SK-N-SH (cell line): ENCODE results near the gene NAGK. TPM values are rescaled to one million over a fixed set of nuclear protein-coding genes. Genes with fewer than 3 reads are reported as not detected.

Experiments
- CTCF ChIA-PET: fragments of 300-600, 350-600 bp; formaldehyde crosslinking; extraction: SDS; loops from one replicate; lab custom pipeline; 2021; lab: Yijun Ruan, JAX
- POLR2A ChIA-PET: fragments of 350-600 bp; sonication (Branson Sonifier 250); formaldehyde crosslinking; extraction: SDS; loops from one replicate; lab custom pipeline; 2020; ENCODE audit warnings: antibody characterized with exemption, inconsistent platforms; lab: Yijun Ruan, JAX
- DNase-seq: peaks from one replicate; pipeline ENCODE4 v3.0.0; 2012
- H2AFZ ChIP-seq: fragments of 200-600 bp; sonication (generic); 2 replicates; pipeline ENCODE4 v1.8.1; 2016; ENCODE audit warnings: antibody characterized with exemption, mild to moderate bottlenecking, low read depth
- H3F3A ChIP-seq: fragments of 200-600 bp; sonication (generic); replicated peaks from 2 replicates; pipeline ENCODE3; 2016; ENCODE audit warnings: antibody characterized with exemption, mild to moderate bottlenecking; ENCODE audit not compliant: insufficient read depth
- H3K27ac ChIP-seq, 2 experiments: fragments of 200-500 bp in 1 of 2; fragments of 200-600 bp in 1 of 2; sonication (Bioruptor generic) in 1 of 2; sonication (generic), shearing (Covaris generic) in 1 of 2; 2 replicates each; pipeline versions ENCODE4 v1.5.1 to v1.6.1; 2014 to 2016; ENCODE audit warnings: low read depth in 2 of 2, inconsistent platforms in 1 of 2, low read length in 1 of 2, mild to moderate bottlenecking in 1 of 2, mixed read lengths in 1 of 2
- H3K27me3 ChIP-seq: fragments of 200-600 bp; sonication (generic), shearing (Covaris generic); 2 replicates; pipeline ENCODE4 v1.6.1; 2016; ENCODE audit warnings: mixed run types; ENCODE audit not compliant: insufficient read depth
- H3K36me3 ChIP-seq, 2 experiments: fragments of 200-500 bp in 1 of 2; fragments of 200-600 bp in 1 of 2; sonication (Bioruptor generic) in 1 of 2; sonication (generic) in 1 of 2; replicated peaks in 1 of 2; 2 replicates each; pipeline versions ENCODE3 to v1.5.1; 2014 to 2016; ENCODE audit warnings: low read length in 1 of 2, mild to moderate bottlenecking in 1 of 2; ENCODE audit not compliant: insufficient read depth in 2 of 2, control insufficient read depth in 1 of 2
- H3K4me1 ChIP-seq, 2 experiments: fragments of 200-500 bp in 1 of 2; fragments of 200-600 bp in 1 of 2; sonication (Bioruptor generic) in 1 of 2; sonication (generic), shearing (Covaris generic) in 1 of 2; 2 replicates each; pipeline versions ENCODE4 v1.5.1 to v1.6.1; 2014 to 2016; ENCODE audit warnings: low read depth in 1 of 2, low read length in 1 of 2, mixed run types in 1 of 2; ENCODE audit not compliant: insufficient read depth in 2 of 2, control insufficient read depth in 1 of 2
- H3K4me2 ChIP-seq: fragments of 200-600 bp; sonication (generic), shearing (Covaris generic); 2 replicates; pipeline ENCODE4 v1.6.1; 2017; ENCODE audit warnings: mixed run types
- H3K4me3 ChIP-seq, 2 experiments: fragments of 200-500 bp in 1 of 2; fragments of 200-600 bp in 1 of 2; sonication (Bioruptor generic) in 1 of 2; sonication (generic), shearing (Covaris generic) in 1 of 2; 2 replicates each; pipeline versions ENCODE4 v1.5.1 to v1.8.1; 2014 to 2016; ENCODE audit warnings: low read depth in 2 of 2, inconsistent platforms in 1 of 2, low read length in 1 of 2, mild to moderate bottlenecking in 1 of 2, mixed read lengths in 1 of 2, moderate library complexity in 1 of 2
- H3K79me2 ChIP-seq: fragments of 200-600 bp; sonication (generic); 2 replicates; pipeline ENCODE4 v1.8.1; 2017; ENCODE audit warnings: mild to moderate bottlenecking; ENCODE audit not compliant: insufficient read depth
- H3K9ac ChIP-seq: fragments of 200-600 bp; sonication (generic); 2 replicates; pipeline ENCODE4 v1.6.1; 2017; ENCODE audit warnings: mixed run types
- H3K9me2 ChIP-seq: fragments of 200-600 bp; sonication (generic); 2 replicates; pipeline ENCODE4 v1.6.1; 2017; ENCODE audit warnings: mixed run types
- H3K9me3 ChIP-seq: fragments of 200-600 bp; sonication (generic); 2 replicates; pipeline ENCODE4 v1.6.1; 2017; ENCODE audit warnings: mixed run types, mild to moderate bottlenecking, moderate library complexity
- H4K20me1 ChIP-seq: fragments of 200-600 bp; sonication (generic); 2 replicates; pipeline ENCODE4 v1.6.1; 2017; ENCODE audit warnings: mild to moderate bottlenecking, mixed run types; ENCODE audit not compliant: insufficient read depth
- CHD2 ChIP-seq: fragments of 150-350 bp; IDR thresholded peaks from 2 replicates; pipeline ENCODE4 v1.6.1; 2018; ENCODE audit warnings: low read length; ENCODE audit not compliant: partially characterized antibody
- ELF1 ChIP-seq: IDR thresholded peaks from 2 replicates; pipeline ENCODE4 v1.4.0; 2012
- FOXJ3 ChIP-seq: sonication (generic); formaldehyde crosslinking; IDR thresholded peaks from 2 replicates; pipeline ENCODE4 v1.5.1; 2020; ENCODE audit warnings: mild to moderate bottlenecking, missing genetic modification reagents
- GATA2 ChIP-seq: sonication (generic); formaldehyde crosslinking; IDR thresholded peaks from 2 replicates; pipeline ENCODE4 v1.5.0; 2020; ENCODE audit warnings: mild to moderate bottlenecking, missing genetic modification reagents
- NFIC ChIP-seq: IDR thresholded peaks from 2 replicates; pipeline ENCODE4 v1.4.0; 2012; ENCODE audit warnings: borderline replicate concordance
- POLR2AphosphoS5 ChIP-seq: IDR thresholded peaks from 2 replicates; pipeline ENCODE4 v1.6.1; 2012; ENCODE audit warnings: low read depth, low read length
- SMC3 ChIP-seq: IDR thresholded peaks from 2 replicates; pipeline ENCODE4 v1.6.1; 2012; ENCODE audit warnings: low read depth, low read length, improper control_type of control experiment
- TAF1 ChIP-seq: IDR thresholded peaks from 2 replicates; pipeline ENCODE4 v1.6.1; 2012; ENCODE audit warnings: low read depth, mild to moderate bottlenecking, low read length, moderate library complexity, borderline replicate concordance
- TEAD4 ChIP-seq: IDR thresholded peaks from 2 replicates; pipeline ENCODE4 v1.4.0; 2012; ENCODE audit warnings: mild to moderate bottlenecking, borderline replicate concordance; ENCODE audit not compliant: insufficient read depth
- WGBS: methylation state at CpG from one replicate; pipeline ENCODE4 v1.1.6; 2017; ENCODE audit warnings: low lambda C conversion rate; 5-methylcytosine and 5-hydroxymethylcytosine counted together
- polyA plus RNA-seq, 3 experiments: library from polyadenylated mRNA; depleted of rRNA; stranded (reverse); fragments of >200 nt; gene quantifications; 2 replicates each; pipeline ENCODE4 v1.2.3, GENCODE V29; 2012
- TF ChIP-seq, protein P1 (sequence below): fragments of 150-350 bp; IDR thresholded peaks from 2 replicates; pipeline ENCODE4 v1.6.1; 2016; ENCODE audit warnings: mild to moderate bottlenecking, low read depth, low read length
- TF ChIP-seq, protein P2 (sequence below): IDR thresholded peaks from 2 replicates; pipeline ENCODE4 v1.4.0; 2012; ENCODE audit warnings: low read depth, borderline replicate concordance
- TF ChIP-seq, protein P3 (sequence below): fragments of 150-350 bp; IDR thresholded peaks from 2 replicates; pipeline ENCODE4 v1.6.1; 2017; ENCODE audit warnings: antibody characterized with exemption, low read length, low read depth, borderline replicate concordance
- TF ChIP-seq, protein P4 (sequence below): IDR thresholded peaks from 2 replicates; pipeline ENCODE4 v1.4.0; 2012; ENCODE audit warnings: low read depth, borderline replicate concordance

Gene NAGK
- polyA plus RNA-seq, 1 of the 3 experiments (the other 2 are of a cell fraction) = 83.6 TPM

DNA sequence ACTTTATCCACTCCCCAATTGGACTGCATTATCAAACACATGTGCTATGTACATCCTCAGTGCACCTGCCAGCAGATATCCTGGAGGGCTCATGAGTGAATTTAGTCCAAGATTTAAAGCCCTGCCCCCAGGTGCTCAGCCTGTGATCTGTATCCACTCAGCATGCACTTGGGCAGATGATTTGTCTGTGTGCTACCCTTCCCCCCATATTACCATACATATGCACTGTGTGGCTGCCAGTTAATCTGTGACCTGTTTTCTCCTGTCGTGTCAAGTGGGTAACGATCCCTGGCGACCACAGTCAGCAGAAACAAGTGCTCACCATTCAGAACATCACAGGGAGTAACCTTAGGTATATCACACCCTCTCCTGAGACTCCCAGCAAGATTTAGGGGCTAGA lies 10.2 kb downstream of the NAGK start:
- ChIA-PET POLR2A (no interaction called here), CTCF (interaction anchor here (1.2 kb wide), 1 partner anchor 87 kb away, joined by 3 read pairs; no protein-coding TSS in a partner anchor)

More for the DNA sequence above, 10.2 kb downstream of the NAGK start:
- Histone ChIP-seq H3K36me3 (peaks cover 27 to 43% of the 10 kb centered on the region in 2 experiments), H3K79me2 (no peaks in the 10 kb centered on the region), H3K27ac (no peak overlapping the region), H3K9me3 (no peaks in the 10 kb centered on the region), H3K27me3 (no peaks in the 10 kb centered on the region), H2AFZ (no peak overlapping the region), H3F3A (no peaks in the 10 kb centered on the region), H3K4me2 (no peak overlapping the region), H3K9me2 (no peaks in the 10 kb centered on the region), H3K4me3 (no peak overlapping the region), H4K20me1 (no peaks in the 10 kb centered on the region), H3K9ac (no peak overlapping the region), H3K4me1 (no peaks in the 10 kb centered on the region)
- 90% methylated on average over 3 of the region's 3 CpGs for WGBS
- no peak for DNase-seq
- no peak for TF ChIP-seq FOXJ3
- TF ChIP-seq, protein P1, sequence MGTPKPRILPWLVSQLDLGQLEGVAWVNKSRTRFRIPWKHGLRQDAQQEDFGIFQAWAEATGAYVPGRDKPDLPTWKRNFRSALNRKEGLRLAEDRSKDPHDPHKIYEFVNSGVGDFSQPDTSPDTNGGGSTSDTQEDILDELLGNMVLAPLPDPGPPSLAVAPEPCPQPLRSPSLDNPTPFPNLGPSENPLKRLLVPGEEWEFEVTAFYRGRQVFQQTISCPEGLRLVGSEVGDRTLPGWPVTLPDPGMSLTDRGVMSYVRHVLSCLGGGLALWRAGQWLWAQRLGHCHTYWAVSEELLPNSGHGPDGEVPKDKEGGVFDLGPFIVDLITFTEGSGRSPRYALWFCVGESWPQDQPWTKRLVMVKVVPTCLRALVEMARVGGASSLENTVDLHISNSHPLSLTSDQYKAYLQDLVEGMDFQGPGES = no peak
- TF ChIP-seq TAF1 = no peak
- TF ChIP-seq GATA2 (CRISPR knock-in tag) = no peak
- TF ChIP-seq, protein P2, sequence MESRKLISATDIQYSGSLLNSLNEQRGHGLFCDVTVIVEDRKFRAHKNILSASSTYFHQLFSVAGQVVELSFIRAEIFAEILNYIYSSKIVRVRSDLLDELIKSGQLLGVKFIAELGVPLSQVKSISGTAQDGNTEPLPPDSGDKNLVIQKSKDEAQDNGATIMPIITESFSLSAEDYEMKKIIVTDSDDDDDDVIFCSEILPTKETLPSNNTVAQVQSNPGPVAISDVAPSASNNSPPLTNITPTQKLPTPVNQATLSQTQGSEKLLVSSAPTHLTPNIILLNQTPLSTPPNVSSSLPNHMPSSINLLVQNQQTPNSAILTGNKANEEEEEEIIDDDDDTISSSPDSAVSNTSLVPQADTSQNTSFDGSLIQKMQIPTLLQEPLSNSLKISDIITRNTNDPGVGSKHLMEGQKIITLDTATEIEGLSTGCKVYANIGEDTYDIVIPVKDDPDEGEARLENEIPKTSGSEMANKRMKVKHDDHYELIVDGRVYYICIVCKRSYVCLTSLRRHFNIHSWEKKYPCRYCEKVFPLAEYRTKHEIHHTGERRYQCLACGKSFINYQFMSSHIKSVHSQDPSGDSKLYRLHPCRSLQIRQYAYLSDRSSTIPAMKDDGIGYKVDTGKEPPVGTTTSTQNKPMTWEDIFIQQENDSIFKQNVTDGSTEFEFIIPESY = no peak
- TF ChIP-seq POLR2AphosphoS5 = no peak
- TF ChIP-seq, protein P3, sequence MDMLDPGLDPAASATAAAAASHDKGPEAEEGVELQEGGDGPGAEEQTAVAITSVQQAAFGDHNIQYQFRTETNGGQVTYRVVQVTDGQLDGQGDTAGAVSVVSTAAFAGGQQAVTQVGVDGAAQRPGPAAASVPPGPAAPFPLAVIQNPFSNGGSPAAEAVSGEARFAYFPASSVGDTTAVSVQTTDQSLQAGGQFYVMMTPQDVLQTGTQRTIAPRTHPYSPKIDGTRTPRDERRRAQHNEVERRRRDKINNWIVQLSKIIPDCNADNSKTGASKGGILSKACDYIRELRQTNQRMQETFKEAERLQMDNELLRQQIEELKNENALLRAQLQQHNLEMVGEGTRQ = no peak
- TF ChIP-seq SMC3 = no peak
- TF ChIP-seq, protein P4, sequence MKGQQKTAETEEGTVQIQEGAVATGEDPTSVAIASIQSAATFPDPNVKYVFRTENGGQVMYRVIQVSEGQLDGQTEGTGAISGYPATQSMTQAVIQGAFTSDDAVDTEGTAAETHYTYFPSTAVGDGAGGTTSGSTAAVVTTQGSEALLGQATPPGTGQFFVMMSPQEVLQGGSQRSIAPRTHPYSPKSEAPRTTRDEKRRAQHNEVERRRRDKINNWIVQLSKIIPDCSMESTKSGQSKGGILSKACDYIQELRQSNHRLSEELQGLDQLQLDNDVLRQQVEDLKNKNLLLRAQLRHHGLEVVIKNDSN = no peak
- no peak for TF ChIP-seq TEAD4
- no peak for TF ChIP-seq ELF1
- no peak for TF ChIP-seq CHD2
- TF ChIP-seq NFIC = no peak
